ENCODE measurements around the gene RFX1.

RFX1 gene

DNA sequence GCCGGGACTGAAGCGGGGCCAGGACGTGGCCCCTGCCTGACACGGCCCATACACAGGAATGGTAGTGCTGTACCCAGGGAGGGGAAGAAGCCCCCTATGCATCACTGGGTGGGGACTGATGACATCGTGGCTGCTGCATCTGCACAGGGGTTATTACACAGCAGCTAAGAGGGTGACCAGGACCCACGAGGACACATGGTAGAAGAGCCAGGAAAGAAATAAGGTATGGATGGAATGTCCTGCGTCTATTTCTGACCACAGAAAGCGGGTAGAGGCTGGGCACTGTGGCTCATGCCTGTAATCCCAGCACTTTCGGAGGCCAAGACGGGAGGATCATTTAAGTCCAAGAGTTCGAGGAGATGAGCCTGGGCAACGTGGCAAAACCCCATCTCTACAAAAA is 29.7 kb downstream of the RFX1 start:
- TF ChIP-seq CEBPB (IDR thresholded peaks at IDR 0.05) (no peak), FOXM1 (IDR thresholded peaks at IDR 0.05; ENCODE audit: borderline replicate concordance, low read depth) (no peak), NFIC (IDR thresholded peaks at IDR 0.05) (no peak), TEAD4 (IDR thresholded peaks at IDR 0.05) (no peak), YY1 (IDR thresholded peaks at IDR 0.05; ENCODE audit: low read depth) (no peak), TCF12 (IDR thresholded peaks at IDR 0.05; ENCODE audit: low read depth) (no peak)
- TF ChIP-seq, protein P1, sequence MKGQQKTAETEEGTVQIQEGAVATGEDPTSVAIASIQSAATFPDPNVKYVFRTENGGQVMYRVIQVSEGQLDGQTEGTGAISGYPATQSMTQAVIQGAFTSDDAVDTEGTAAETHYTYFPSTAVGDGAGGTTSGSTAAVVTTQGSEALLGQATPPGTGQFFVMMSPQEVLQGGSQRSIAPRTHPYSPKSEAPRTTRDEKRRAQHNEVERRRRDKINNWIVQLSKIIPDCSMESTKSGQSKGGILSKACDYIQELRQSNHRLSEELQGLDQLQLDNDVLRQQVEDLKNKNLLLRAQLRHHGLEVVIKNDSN (IDR thresholded peaks at IDR 0.05) = no peak

DNA sequence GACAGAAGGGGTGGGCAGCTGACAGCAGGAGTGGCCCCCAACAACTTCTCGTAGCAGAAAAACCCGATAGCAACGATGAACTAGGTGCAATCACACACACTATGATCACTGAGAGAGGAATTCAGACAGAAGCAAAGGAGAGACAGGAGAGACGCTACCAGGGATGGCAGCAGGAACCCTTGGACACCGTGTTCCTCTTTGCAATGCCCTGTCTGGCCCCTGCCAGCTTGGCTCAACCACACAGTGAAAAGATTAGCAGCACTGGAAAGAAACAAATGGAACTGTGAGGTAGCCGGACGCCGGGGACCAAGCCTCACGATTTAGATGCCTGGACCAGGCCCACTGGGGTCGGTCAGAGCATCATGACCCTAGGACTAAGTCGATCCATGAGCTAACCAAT is 30.2 kb downstream of the RFX1 start:
- TF ChIP-seq, protein P2, sequence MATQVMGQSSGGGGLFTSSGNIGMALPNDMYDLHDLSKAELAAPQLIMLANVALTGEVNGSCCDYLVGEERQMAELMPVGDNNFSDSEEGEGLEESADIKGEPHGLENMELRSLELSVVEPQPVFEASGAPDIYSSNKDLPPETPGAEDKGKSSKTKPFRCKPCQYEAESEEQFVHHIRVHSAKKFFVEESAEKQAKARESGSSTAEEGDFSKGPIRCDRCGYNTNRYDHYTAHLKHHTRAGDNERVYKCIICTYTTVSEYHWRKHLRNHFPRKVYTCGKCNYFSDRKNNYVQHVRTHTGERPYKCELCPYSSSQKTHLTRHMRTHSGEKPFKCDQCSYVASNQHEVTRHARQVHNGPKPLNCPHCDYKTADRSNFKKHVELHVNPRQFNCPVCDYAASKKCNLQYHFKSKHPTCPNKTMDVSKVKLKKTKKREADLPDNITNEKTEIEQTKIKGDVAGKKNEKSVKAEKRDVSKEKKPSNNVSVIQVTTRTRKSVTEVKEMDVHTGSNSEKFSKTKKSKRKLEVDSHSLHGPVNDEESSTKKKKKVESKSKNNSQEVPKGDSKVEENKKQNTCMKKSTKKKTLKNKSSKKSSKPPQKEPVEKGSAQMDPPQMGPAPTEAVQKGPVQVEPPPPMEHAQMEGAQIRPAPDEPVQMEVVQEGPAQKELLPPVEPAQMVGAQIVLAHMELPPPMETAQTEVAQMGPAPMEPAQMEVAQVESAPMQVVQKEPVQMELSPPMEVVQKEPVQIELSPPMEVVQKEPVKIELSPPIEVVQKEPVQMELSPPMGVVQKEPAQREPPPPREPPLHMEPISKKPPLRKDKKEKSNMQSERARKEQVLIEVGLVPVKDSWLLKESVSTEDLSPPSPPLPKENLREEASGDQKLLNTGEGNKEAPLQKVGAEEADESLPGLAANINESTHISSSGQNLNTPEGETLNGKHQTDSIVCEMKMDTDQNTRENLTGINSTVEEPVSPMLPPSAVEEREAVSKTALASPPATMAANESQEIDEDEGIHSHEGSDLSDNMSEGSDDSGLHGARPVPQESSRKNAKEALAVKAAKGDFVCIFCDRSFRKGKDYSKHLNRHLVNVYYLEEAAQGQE (IDR thresholded peaks at IDR 0.05; ENCODE audit: low read depth) = no peak
- TF ChIP-seq TEAD4 (IDR thresholded peaks at IDR 0.05) (no peak), TCF12 (IDR thresholded peaks at IDR 0.05; ENCODE audit: low read depth) (no peak), RAD21 (IDR thresholded peaks at IDR 0.05; ENCODE audit: low read depth) (no peak), YY1 (IDR thresholded peaks at IDR 0.05; ENCODE audit: low read depth) (no peak), CREB1 (IDR thresholded peaks at IDR 0.05; ENCODE audit: low read depth) (no peak), ZBTB7A (IDR thresholded peaks at IDR 0.05; ENCODE audit: low read depth) (no peak), TAF1 (IDR thresholded peaks at IDR 0.05; ENCODE audit: low read depth) (no peak), EGR1 (IDR thresholded peaks at IDR 0.05) (no peak), NFIC (IDR thresholded peaks at IDR 0.05) (no peak)

DNA sequence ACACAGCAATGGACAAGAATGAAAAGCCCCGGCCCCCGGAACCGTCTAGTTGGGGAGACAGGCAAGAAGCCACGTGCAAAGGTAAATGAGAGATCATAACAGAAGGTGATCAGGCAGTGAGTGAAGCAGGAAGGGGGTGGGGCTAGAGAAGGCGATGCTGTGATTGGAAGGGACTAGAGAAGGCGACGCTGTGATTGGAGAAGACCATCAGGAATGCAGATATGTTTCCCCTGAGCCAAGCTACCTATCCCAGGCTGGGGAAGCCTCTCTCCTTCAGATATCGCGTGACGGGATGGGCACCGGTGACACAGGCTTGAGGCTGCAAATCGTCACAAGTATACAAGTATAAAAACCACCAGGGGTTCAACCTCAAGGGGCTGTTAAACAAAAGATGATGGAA is 32.0 kb downstream of the RFX1 start:
- TF ChIP-seq NFIC (IDR thresholded peaks at IDR 0.05) (no peak), RAD21 (IDR thresholded peaks at IDR 0.05; ENCODE audit: low read depth) (no peak), ZBTB7A (IDR thresholded peaks at IDR 0.05; ENCODE audit: low read depth) (no peak), TAF1 (IDR thresholded peaks at IDR 0.05; ENCODE audit: low read depth) (no peak), CREB1 (IDR thresholded peaks at IDR 0.05; ENCODE audit: low read depth) (0 out of 2 replicates have a peak, but pooled peaks have one; percentile 45), MAX (IDR thresholded peaks at IDR 0.05) (peak; percentile 91), TEAD4 (IDR thresholded peaks at IDR 0.05) (no peak), CEBPB (IDR thresholded peaks at IDR 0.05) (no peak), FOXM1 (IDR thresholded peaks at IDR 0.05; ENCODE audit: borderline replicate concordance, low read depth) (no peak), YY1 (IDR thresholded peaks at IDR 0.05; ENCODE audit: low read depth) (no peak), EP300 (IDR thresholded peaks at IDR 0.05; ENCODE audit: borderline replicate concordance) (no peak), EGR1 (IDR thresholded peaks at IDR 0.05) (no peak), TCF12 (IDR thresholded peaks at IDR 0.05; ENCODE audit: low read depth) (no peak)
- TF ChIP-seq, protein P2 (IDR thresholded peaks at IDR 0.05; ENCODE audit: low read depth) = no peak
- TF ChIP-seq, protein P1 (IDR thresholded peaks at IDR 0.05) = no peak

DNA sequence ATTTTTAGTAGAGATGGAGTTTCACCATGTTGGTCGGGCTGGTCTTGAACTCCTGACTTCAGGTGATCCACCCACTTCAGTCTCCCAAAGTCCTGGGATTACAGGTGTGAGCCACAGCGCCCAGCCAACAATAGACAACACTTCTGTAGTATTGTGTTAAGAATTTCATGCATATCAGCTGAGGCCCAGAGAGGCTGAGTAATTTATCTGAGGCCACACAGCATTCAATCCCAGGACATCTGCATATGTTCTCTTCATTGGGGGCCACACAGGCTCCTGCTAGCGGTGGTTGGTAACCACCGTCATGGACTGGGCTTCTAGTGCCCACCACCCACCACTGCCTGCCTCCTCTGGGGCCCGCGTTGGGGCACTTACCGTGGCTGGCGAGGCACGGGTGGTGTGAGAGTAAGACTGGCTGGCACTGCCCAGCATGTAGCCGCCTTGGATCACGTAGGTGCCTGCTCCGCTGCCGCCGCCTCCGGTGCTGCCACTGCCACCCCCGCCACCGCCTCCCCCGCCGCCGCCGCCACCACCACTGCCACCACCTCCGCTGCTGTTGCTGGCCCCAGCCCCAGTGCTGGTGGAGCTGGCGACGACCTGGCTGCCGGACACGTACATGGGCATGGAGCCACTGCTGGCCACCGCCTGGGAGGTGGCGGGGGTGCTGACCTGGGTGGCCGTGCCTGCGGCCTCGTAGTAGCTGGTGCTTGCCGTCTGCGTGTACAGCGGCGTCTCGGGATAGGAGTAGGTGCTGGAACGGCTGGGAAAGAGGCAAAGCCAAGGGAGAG is 33.6 kb downstream of the RFX1 start:
- TF ChIP-seq NFIC (IDR thresholded peaks at IDR 0.05) (no peak), CREB1 (IDR thresholded peaks at IDR 0.05; ENCODE audit: low read depth) (no peak), TEAD4 (IDR thresholded peaks at IDR 0.05) (no peak), ZBTB7A (IDR thresholded peaks at IDR 0.05; ENCODE audit: low read depth) (no peak), MAX (IDR thresholded peaks at IDR 0.05) (no peak), RAD21 (IDR thresholded peaks at IDR 0.05; ENCODE audit: low read depth) (no peak), FOXM1 (IDR thresholded peaks at IDR 0.05; ENCODE audit: borderline replicate concordance, low read depth) (no peak)
- TF ChIP-seq, protein P2 (IDR thresholded peaks at IDR 0.05; ENCODE audit: low read depth) = no peak

Data from Ishikawa (cell line).